ENCODE measurements around the gene PTBP3.
"Not testable (repeated sequence)": the region's sequence is repeated elsewhere in the genome, so short reads cannot be mapped to it uniquely, and the experiment has no call there.

PTBP3 gene

GRCh38 chr9:112322701-112323377, 10.6 kb downstream of the PTBP3 start:
- DNase-seq (ENCODE audit: low spot score), result no peak

- no peak for DNase-seq (ENCODE audit: low spot score)
Measured at GRCh38 chr9:112316258-112316943, 17.0 kb downstream of the PTBP3 start.

GRCh38 chr9:112315331-112316257, 17.8 kb downstream of the PTBP3 start:
- DNase-seq (ENCODE audit: low spot score), result no peak

GRCh38 chr9:112312139-112312538, 21.3 kb downstream of the PTBP3 start:
- no peak for DNase-seq (ENCODE audit: low spot score)

GRCh38 chr9:112311497-112311896, 21.9 kb downstream of the PTBP3 start:
- no peak for DNase-seq (ENCODE audit: low spot score)

GRCh38 chr9:112310826-112311225, 22.6 kb downstream of the PTBP3 start:
- no peak for DNase-seq (ENCODE audit: low spot score)

- DNase-seq (ENCODE audit: low spot score), result no peak
Measured at GRCh38 chr9:112308588-112308987, 24.8 kb downstream of the PTBP3 start.

- no peak for DNase-seq (ENCODE audit: low spot score)
Measured at GRCh38 chr9:112301420-112301819, 32.0 kb downstream of the PTBP3 start.

GRCh38 chr9:112299514-112299913, 33.9 kb downstream of the PTBP3 start:
- DNase-seq (ENCODE audit: low spot score), result no peak

- no peak for DNase-seq (ENCODE audit: low spot score)
Measured at GRCh38 chr9:112296929-112297328, 36.5 kb downstream of the PTBP3 start.

- no peak for DNase-seq (ENCODE audit: low spot score)
Measured at GRCh38 chr9:112295174-112295573, 38.2 kb downstream of the PTBP3 start.

GRCh38 chr9:112288029-112288428, 45.4 kb downstream of the PTBP3 start:
- DNase-seq (ENCODE audit: low spot score), result no peak

GRCh38 chr9:112286926-112287325, 46.5 kb downstream of the PTBP3 start:
- no peak for DNase-seq (ENCODE audit: low spot score)

GRCh38 chr9:112285056-112285455, 48.4 kb downstream of the PTBP3 start:
- DNase-seq (ENCODE audit: low spot score), result no peak

GRCh38 chr9:112283582-112284253, 49.7 kb downstream of the PTBP3 start:
- no peak for DNase-seq (ENCODE audit: low spot score)

- not testable (repeated sequence) for DNase-seq (ENCODE audit: low spot score)
Measured at GRCh38 chr9:112282841-112283240, 50.6 kb downstream of the PTBP3 start.

- no peak for DNase-seq (ENCODE audit: low spot score)
Measured at GRCh38 chr9:112280904-112281303, 52.5 kb downstream of the PTBP3 start.

GRCh38 chr9:112279501-112279900, 53.9 kb downstream of the PTBP3 start:
- no peak for DNase-seq (ENCODE audit: low spot score)

- DNase-seq (ENCODE audit: low spot score), result no peak
Measured at GRCh38 chr9:112278152-112278551, 55.3 kb downstream of the PTBP3 start.

- no peak for DNase-seq (ENCODE audit: low spot score)
Measured at GRCh38 chr9:112274600-112274999, 58.8 kb downstream of the PTBP3 start.

- DNase-seq (ENCODE audit: low spot score), result no peak
Measured at GRCh38 chr9:112273876-112274275, 59.5 kb downstream of the PTBP3 start.

GRCh38 chr9:112271466-112272098, 61.8 kb downstream of the PTBP3 start:
- no peak for DNase-seq (ENCODE audit: low spot score)
